Effector memory CD4-positive, alpha-beta T cell (primary cell): ENCODE measurements around the gene ACOXL.

ENCODE experiments used
- DNase-seq, 3 donors: peaks; one replicate each; pipeline ENCODE4 v3.0.0-alpha.2; 2020
- H3K27ac ChIP-seq: 2 replicates; pipeline ENCODE4 v1.7.0; 2013; ENCODE audit warnings: mild to moderate bottlenecking, low read length, moderate library complexity; ENCODE audit not compliant: insufficient read depth, poor library complexity, severe bottlenecking
- H3K27me3 ChIP-seq: replicated peaks from 2 replicates; pipeline ENCODE4 v1.7.0; 2013; ENCODE audit warnings: mild to moderate bottlenecking, low read length; ENCODE audit not compliant: insufficient read depth, control insufficient read depth, poor library complexity, severe bottlenecking
- H3K36me3 ChIP-seq: 2 replicates; pipeline ENCODE4 v1.7.0; 2013; ENCODE audit warnings: mild to moderate bottlenecking, low read length, moderate library complexity; ENCODE audit not compliant: control insufficient read depth, insufficient read depth
- H3K4me1 ChIP-seq: 2 replicates; pipeline ENCODE4 v1.7.0; 2013; ENCODE audit warnings: low read length, mild to moderate bottlenecking; ENCODE audit not compliant: control insufficient read depth, insufficient read depth, poor library complexity, severe bottlenecking
- H3K4me3 ChIP-seq: 2 replicates; pipeline ENCODE4 v1.7.0; 2013; ENCODE audit warnings: low read length, low read depth, mild to moderate bottlenecking; ENCODE audit not compliant: insufficient read depth, poor library complexity, severe bottlenecking
- H3K9me3 ChIP-seq: 2 replicates; pipeline ENCODE4 v1.7.0; 2013; ENCODE audit warnings: mild to moderate bottlenecking, low read length, moderate library complexity; ENCODE audit not compliant: control insufficient read depth

ACOXL gene

DNA sequence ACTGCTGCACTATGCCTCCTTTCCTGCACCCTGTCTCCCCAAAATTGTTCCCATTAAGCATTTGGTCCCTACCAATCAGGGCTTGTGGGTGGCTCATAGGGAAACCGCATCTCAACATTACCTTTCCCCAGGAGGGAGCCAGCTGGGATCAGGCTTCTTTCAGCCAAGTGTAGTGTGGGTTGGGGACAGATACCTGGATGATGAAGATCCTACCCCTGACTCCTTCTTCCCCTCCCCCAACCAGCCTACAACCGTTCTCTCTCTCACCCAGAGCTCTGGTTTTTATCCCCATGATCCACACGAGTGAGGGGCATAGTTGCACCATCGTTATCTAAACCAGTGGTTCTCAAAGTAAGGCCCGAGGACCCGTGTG, 40.0 kb downstream of the ACOXL start:
- Histone ChIP-seq H3K27me3 (no peaks in the 10 kb centered on the region), H3K27ac (no peak overlapping the region), H3K9me3 (no peaks in the 10 kb centered on the region), H3K4me3 (no peak overlapping the region), H3K36me3 (no peaks in the 10 kb centered on the region), H3K4me1 (no peaks in the 10 kb centered on the region)
- no peak for DNase-seq

DNA sequence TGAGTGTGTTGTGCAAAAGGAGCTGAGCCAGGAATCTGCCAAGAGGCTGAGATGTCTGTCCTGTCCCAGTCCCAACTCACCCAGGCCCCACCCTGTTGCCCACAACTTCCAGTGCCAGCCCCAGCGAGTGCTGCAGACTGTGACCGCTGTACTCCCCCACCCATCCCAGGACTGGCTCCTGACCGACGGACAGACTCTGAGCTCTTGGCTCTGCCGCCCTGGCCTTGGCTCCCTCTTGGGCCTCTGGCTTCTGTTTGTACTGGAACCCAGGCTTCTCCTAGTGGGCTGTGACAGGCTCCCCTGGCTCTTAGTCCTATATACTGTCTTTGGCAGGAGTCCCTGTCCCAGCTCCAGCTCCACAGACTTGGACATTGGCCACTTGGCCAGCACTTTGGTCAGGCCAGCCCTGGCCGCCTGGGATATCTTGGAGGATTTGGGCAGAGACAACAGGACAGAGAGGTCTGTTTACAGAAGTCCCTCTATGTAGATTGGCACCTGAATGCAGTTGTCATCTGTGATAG, 41.1 kb downstream of the ACOXL start:
- Histone ChIP-seq H3K36me3 (no peaks in the 10 kb centered on the region), H3K4me3 (no peak overlapping the region), H3K4me1 (no peaks in the 10 kb centered on the region), H3K27ac (no peak overlapping the region), H3K27me3 (no peaks in the 10 kb centered on the region), H3K9me3 (no peaks in the 10 kb centered on the region)
- no peak for DNase-seq

DNA sequence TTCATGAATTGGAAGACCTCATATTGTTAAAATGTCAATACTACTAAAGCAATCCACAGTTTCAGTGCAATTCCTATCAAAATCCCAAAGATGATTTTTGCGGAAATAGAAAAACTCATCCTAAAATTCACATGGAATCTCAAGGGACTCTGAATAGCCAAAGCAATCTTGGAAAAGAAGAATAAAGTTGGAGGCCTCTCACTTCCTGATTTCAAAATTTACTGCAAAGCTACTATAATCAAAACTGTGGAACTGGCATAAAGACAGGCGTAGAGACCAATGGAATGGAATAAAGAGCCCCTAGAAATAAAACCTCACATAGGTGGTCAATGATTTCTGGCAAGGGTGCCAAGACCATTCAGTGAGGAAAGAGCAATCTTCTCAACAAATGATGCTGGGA, 42.3 kb downstream of the ACOXL start:
- no peak for DNase-seq
- no peak overlapping the region for H3K4me3 ChIP-seq
- no peaks in the 10 kb centered on the region for H3K36me3 ChIP-seq
- no peaks in the 10 kb centered on the region for H3K9me3 ChIP-seq
- H3K27ac ChIP-seq, result no peak overlapping the region
- H3K27me3 ChIP-seq, result no peaks in the 10 kb centered on the region
- no peaks in the 10 kb centered on the region for H3K4me1 ChIP-seq

DNA sequence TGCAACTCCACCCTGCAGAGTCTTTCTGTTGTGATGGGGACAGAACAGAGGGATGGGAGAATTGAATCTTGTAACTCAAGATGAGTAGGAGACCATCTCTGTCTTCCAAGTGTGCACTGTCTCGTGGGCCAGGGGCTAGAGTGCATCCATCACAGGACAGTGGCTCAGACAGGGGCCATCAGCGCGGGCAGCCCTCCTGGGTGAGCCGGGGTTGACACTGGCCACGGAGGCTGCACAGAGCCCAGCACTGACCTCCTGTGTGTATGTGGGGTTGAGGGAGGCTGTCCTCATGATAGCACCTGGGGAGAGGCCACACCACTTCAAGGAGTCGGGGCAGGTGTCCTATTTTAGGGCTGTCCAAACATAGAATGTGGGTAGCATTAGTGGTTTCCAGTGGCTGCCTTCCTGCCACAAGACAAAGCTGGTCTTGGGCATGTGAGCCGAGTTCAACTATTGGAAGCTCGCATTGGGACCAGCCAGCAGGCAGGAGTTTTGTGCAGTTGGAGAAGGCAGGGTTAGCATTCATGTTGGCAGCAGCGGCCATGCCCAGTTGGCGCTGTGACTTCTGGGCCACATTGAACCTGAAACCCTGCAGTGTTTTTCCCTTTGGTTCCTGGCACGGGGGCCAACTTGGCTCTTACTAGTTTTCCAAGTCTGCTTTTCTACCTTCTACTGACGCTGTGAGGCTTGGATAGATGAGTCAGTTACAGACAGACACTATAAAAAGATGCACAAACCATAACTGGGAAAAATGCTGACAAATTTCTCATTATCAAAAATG, 45.3 kb downstream of the ACOXL start:
- no peak for DNase-seq
- Histone ChIP-seq H3K27me3 (no peaks in the 10 kb centered on the region), H3K27ac (no peak overlapping the region), H3K4me3 (no peak overlapping the region), H3K36me3 (no peaks in the 10 kb centered on the region), H3K4me1 (no peaks in the 10 kb centered on the region), H3K9me3 (no peaks in the 10 kb centered on the region)

DNA sequence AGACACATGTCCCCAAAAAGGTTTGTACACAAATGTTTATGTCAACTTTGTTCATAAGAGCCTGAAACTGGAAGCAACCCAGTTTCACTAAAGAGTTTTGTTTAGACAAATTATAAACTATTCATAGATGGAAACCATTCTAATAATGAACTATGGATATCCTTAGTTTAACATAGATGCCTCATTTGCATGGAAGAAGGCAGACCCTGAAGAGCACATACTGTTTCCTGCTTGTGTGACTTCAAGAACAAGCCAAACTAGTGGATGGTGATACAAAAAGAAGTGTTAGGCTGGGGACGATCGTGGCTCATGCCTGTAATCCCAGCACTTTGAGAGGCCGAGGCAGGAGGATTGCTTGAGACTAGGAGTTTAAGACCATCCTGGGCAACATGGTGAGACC, 48.1 kb downstream of the ACOXL start:
- H3K9me3 ChIP-seq, result no peaks in the 10 kb centered on the region
- no peak overlapping the region for H3K27ac ChIP-seq
- no peaks in the 10 kb centered on the region for H3K36me3 ChIP-seq
- DNase-seq, result no peak
- no peaks in the 10 kb centered on the region for H3K27me3 ChIP-seq
- H3K4me3 ChIP-seq, result no peak overlapping the region
- H3K4me1 ChIP-seq, result no peaks in the 10 kb centered on the region

DNA sequence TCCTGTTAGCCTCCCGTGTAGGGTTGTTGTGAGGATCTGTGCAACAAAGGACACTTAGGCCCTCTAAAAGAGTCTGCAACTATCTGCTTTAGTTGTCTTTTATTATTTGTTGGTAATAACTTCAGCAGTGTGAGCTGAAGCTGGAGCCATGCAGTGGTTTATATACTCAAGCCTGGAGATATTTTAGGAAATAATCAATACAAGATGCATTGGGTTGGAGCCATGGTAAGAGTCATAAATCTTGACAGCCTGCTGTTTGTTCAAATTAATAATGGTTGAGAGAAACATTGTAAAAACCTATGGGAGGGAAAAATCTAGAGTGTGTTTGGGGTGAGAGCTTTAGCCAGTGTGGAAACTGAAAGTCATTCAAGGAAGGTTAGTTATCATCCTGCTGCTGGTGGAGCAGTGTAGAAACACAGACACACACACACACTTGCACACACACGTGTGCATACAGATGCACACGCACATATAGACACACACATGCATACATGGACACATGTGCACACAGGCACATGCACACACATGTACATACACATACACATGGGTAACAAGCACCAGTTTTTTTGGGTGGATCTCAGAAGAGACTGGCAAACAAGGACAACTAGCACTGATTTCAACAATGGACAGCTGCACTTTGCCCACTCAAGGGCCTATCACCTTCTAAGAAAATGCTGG, 51.0 kb downstream of the ACOXL start:
- no peak overlapping the region for H3K27ac ChIP-seq
- no peak for DNase-seq
- no peaks in the 10 kb centered on the region for H3K4me1 ChIP-seq
- H3K36me3 ChIP-seq, result no peaks in the 10 kb centered on the region
- H3K27me3 ChIP-seq, result no peaks in the 10 kb centered on the region
- no peak overlapping the region for H3K4me3 ChIP-seq
- no peaks in the 10 kb centered on the region for H3K9me3 ChIP-seq

GRCh38 chr2:110784047-110784631, 51.8 kb downstream of the ACOXL start:
- Histone ChIP-seq H3K36me3 (no peaks in the 10 kb centered on the region), H3K27me3 (no peaks in the 10 kb centered on the region), H3K9me3 (no peaks in the 10 kb centered on the region), H3K27ac (no peak overlapping the region), H3K4me1 (no peaks in the 10 kb centered on the region), H3K4me3 (no peak overlapping the region)
- DNase-seq, result no peak

DNA sequence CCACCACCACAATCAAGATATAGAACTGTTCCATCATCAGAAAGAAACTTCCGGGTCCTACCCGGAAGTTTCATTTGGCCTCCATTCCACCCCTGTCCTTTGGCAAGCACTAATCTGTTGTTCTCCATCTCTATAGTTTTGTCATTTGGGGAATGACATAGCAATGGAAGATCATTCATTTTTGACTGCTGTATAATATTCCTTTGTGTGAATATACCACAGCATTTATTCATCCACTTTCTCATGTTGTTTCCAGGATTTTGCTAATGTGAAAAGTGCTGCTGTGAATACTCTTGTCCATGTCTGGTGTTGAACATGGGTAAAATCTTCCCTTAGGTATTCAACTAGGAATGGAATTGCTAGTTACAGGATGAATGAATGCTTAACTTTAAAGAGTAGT, 53.1 kb downstream of the ACOXL start:
- no peak for DNase-seq
- no peaks in the 10 kb centered on the region for H3K36me3 ChIP-seq
- no peaks in the 10 kb centered on the region for H3K27me3 ChIP-seq
- no peak overlapping the region for H3K27ac ChIP-seq
- H3K4me1 ChIP-seq, result no peaks in the 10 kb centered on the region
- H3K9me3 ChIP-seq, result no peaks in the 10 kb centered on the region
- H3K4me3 ChIP-seq, result no peak overlapping the region

GRCh38 chr2:110788976-110789375, 56.6 kb downstream of the ACOXL start:
- Histone ChIP-seq H3K27me3 (no peaks in the 10 kb centered on the region), H3K4me1 (no peaks in the 10 kb centered on the region)
- no peak for DNase-seq

DNA sequence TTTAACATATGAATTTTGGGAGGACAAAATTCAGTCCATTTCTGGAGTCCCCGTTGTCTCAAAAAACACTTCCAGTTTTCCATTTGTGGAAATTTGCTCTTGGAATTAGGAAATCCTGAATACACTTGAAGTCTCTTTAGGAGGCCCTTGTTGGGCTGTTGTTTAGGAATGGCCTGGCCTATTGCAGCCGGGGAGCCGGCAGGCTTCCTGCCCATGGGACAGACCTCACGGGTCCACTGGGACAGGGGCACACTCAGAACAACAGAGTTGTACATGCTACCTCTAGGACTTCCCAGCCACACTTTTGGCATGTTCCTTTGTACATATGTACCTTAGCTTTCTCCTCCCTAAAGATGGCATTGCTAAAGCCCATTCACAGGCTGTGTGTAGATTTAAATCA, 57.3 kb downstream of the ACOXL start:
- no peak overlapping the region for H3K27ac ChIP-seq
- no peaks in the 10 kb centered on the region for H3K4me1 ChIP-seq
- H3K4me3 ChIP-seq, result no peak overlapping the region
- H3K9me3 ChIP-seq, result no peaks in the 10 kb centered on the region
- no peaks in the 10 kb centered on the region for H3K27me3 ChIP-seq
- no peaks in the 10 kb centered on the region for H3K36me3 ChIP-seq
- no peak for DNase-seq

More at GRCh38 chr2:110788976-110789375, 56.6 kb downstream of the ACOXL start:
- no peak overlapping the region for H3K27ac ChIP-seq
- no peaks in the 10 kb centered on the region for H3K9me3 ChIP-seq
- no peak overlapping the region for H3K4me3 ChIP-seq
- no peaks in the 10 kb centered on the region for H3K36me3 ChIP-seq
